NB4 (cell line): ENCODE data around the gene CSTF2T.

Source experiments
- DNase-seq: peaks from one replicate; pipeline ENCODE4 v3.0.0; 2010; ENCODE audit warnings: low read depth
- H3K4me3 ChIP-seq: one replicate; pipeline ENCODE4 v1.5.1; 2011; ENCODE audit warnings: mild to moderate bottlenecking, low read depth, low read length, moderate library complexity
- CTCF ChIP-seq: IDR thresholded peaks from one replicate; pipeline ENCODE4 v1.5.1; 2012; ENCODE audit warnings: low read depth, low read length
- MAX ChIP-seq: IDR thresholded peaks from 2 replicates; pipeline ENCODE4 v1.6.1; 2011; ENCODE audit warnings: low read depth, low read length
- MYC ChIP-seq: IDR thresholded peaks from 2 replicates; pipeline ENCODE4 v1.6.1; 2011; ENCODE audit warnings: low read depth, low read length
- POLR2A ChIP-seq: IDR thresholded peaks from 2 replicates; pipeline ENCODE4 v1.6.1; 2011; ENCODE audit warnings: mild to moderate bottlenecking; ENCODE audit not compliant: insufficient read length; ENCODE audit errors: extremely low read depth

CSTF2T gene

GRCh38 chr10:51667678-51668335 is 31.6 kb downstream of the CSTF2T start:
- DNase-seq = no peak
- TF ChIP-seq POLR2A = no peak
- no peak overlapping the region for H3K4me3 ChIP-seq

GRCh38 chr10:51666456-51666855 is 32.9 kb downstream of the CSTF2T start:
- no peak for DNase-seq
- TF ChIP-seq CTCF (no peak), MAX (no peak)
- H3K4me3 ChIP-seq = no peak overlapping the region

GRCh38 chr10:51663086-51663485 is 36.3 kb downstream of the CSTF2T start:
- no peak overlapping the region for H3K4me3 ChIP-seq
- no peak for DNase-seq
- TF ChIP-seq MAX (no peak), POLR2A (no peak), MYC (no peak), CTCF (no peak)

GRCh38 chr10:51659344-51659743 is 40.1 kb downstream of the CSTF2T start:
- no peak for DNase-seq
- TF ChIP-seq MYC (no peak), POLR2A (no peak), CTCF (no peak)
- H3K4me3 ChIP-seq = no peak overlapping the region

- DNase-seq = no peak
- no peak overlapping the region for H3K4me3 ChIP-seq
- TF ChIP-seq MYC (no peak), CTCF (no peak), POLR2A (no peak), MAX (no peak)
These were observed 41.4 kb downstream of the CSTF2T start for GRCh38 chr10:51658000-51658399.

GRCh38 chr10:51656503-51656902 is 42.9 kb downstream of the CSTF2T start:
- TF ChIP-seq CTCF (no peak), MYC (no peak), POLR2A (no peak), MAX (no peak)
- no peak for DNase-seq
- H3K4me3 ChIP-seq = no peak overlapping the region
